ENCODE measurements around the gene DYNC1H1. TPM values are rescaled to one million over a fixed set of nuclear protein-coding genes. Genes with fewer than 3 reads are reported as not detected.

Gene DYNC1H1
- total and polyA plus RNA-seq, 2 of the 13 experiments (the other 11 are each of a cell fraction or from before 2014, with no cell fraction given): 74.4 to 239 TPM

- no peak for TF ChIP-seq NKX3-1 (CRISPR knock-in tag; IDR thresholded peaks at IDR 0.05)
- no peak for TF ChIP-seq ZNF33B (CRISPR knock-in tag; IDR thresholded peaks at IDR 0.05)
- no peak for TF ChIP-seq ZXDC (CRISPR knock-in tag; IDR thresholded peaks at IDR 0.05)
- no peak for TF ChIP-seq SOX13 (IDR thresholded peaks at IDR 0.05)
- no peak for TF ChIP-seq SOX13 (CRISPR knock-in tag; conservative IDR thresholded peaks at IDR 0.05 in 1 of 2, IDR thresholded peaks at IDR 0.05 in 1 of 2)
- TF ChIP-seq ZGPAT (CRISPR knock-in tag; IDR thresholded peaks at IDR 0.05): peak; percentile 45; the same call in 1 of the 2 replicates
- no peak for TF ChIP-seq ZFP36L2 (CRISPR knock-in tag; IDR thresholded peaks at IDR 0.05)
- TF ChIP-seq GATAD1 (CRISPR knock-in tag; IDR thresholded peaks at IDR 0.05): no peak
- no peak for TF ChIP-seq HNRNPK (IDR thresholded peaks at IDR 0.05; ENCODE audit: low read depth, low read length, poor library complexity, severe bottlenecking)
- TF ChIP-seq ZFP41 (CRISPR knock-in tag; IDR thresholded peaks at IDR 0.05; ENCODE audit: borderline replicate concordance): no peak
- no peak for TF ChIP-seq SPEN (CRISPR knock-in tag; IDR thresholded peaks at IDR 0.05; ENCODE audit: low read depth)
- TF ChIP-seq LRRFIP1 (CRISPR knock-in tag; conservative IDR thresholded peaks at IDR 0.05): no peak
- no peak for TF ChIP-seq ZNF883 (CRISPR knock-in tag; IDR thresholded peaks at IDR 0.05; ENCODE audit: not compliant biosample characterization)
- no peak for TF ChIP-seq ZNF577 (CRISPR knock-in tag; IDR thresholded peaks at IDR 0.05; ENCODE audit: borderline replicate concordance, low read depth)
- no peak for TF ChIP-seq ZNF282 (IDR thresholded peaks at IDR 0.05; ENCODE audit: partially characterized antibody)
- TF ChIP-seq ZNF460 (CRISPR knock-in tag; IDR thresholded peaks at IDR 0.05; ENCODE audit: borderline replicate concordance): no peak
- TF ChIP-seq ZEB1 (IDR thresholded peaks at IDR 0.05; ENCODE audit: insufficient replicate concordance, low read depth): peak; percentile 81
- peak; percentile 55; the same call in 1 of the 2 replicates for TF ChIP-seq ZNF280B (CRISPR knock-in tag; IDR thresholded peaks at IDR 0.05; ENCODE audit: borderline replicate concordance)
- TF ChIP-seq ZSCAN22 (CRISPR knock-in tag; IDR thresholded peaks at IDR 0.05): no peak
- no peak for TF ChIP-seq RAD51 (IDR thresholded peaks at IDR 0.05; ENCODE audit: borderline replicate concordance)
These were observed 3.2 kb upstream of the DYNC1H1 start (continued) for GRCh38 chr14:101961011-101961721.
